ENCODE results near the gene DSCAM.

DSCAM gene

GRCh38 chr21:40056031-40056430, 790.9 kb downstream of the DSCAM start:
- TF ChIP-seq CTCF (IDR thresholded peaks at IDR 0.05; ENCODE audit: low read depth, low read length), result no peak
- no peak overlapping the region for H3K4me3 ChIP-seq (ENCODE audit: low read depth, low read length)

DNA sequence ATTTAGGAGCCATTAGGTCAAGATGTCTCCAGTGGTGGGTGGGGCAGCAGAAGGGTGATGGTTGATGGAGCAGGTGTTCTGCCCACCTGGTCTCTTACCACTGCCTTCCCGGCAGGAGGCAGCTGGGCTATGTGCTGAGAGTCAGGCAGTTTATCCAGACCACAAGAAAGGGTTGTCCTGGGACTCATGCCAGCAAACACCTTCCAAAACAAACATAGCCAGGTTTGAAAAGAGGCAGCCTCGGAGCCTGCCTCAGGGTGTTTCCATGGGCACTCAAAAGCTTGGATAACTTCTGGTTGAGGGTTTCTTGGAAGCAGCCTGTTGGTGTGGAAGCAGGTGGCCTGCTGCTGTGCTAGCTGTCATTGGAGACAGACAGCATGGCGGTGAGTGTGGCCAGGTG, 792.6 kb downstream of the DSCAM start:
- no peak overlapping the region for H3K4me3 ChIP-seq (ENCODE audit: low read depth, low read length)
- TF ChIP-seq CTCF (IDR thresholded peaks at IDR 0.05; ENCODE audit: low read depth, low read length), result no peak

GRCh38 chr21:40053007-40053406, 794.0 kb downstream of the DSCAM start:
- no peak for TF ChIP-seq CTCF (IDR thresholded peaks at IDR 0.05; ENCODE audit: low read depth, low read length)
- no peak overlapping the region for H3K4me3 ChIP-seq (ENCODE audit: low read depth, low read length)

DNA sequence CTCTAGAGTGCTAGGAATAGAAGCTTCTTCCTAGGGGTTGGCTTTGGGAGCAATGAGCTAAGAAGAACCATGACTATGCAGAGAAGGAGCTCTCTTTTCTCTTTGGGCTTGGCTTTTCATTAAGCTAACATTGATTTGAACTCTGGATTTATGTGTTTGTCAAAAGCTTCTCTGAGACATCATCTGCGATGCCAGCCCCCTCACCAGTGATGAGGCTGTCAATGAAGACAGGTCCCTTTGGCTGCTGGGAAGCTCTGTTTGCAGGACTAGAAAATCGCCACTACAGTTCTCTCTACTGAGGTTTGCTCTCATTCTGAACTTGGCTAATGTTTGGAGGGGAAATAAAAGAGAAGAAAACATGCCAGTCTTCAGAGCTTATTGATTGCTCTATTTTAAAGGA, 794.7 kb downstream of the DSCAM start:
- no peak overlapping the region for H3K4me3 ChIP-seq (ENCODE audit: low read depth, low read length)

DNA sequence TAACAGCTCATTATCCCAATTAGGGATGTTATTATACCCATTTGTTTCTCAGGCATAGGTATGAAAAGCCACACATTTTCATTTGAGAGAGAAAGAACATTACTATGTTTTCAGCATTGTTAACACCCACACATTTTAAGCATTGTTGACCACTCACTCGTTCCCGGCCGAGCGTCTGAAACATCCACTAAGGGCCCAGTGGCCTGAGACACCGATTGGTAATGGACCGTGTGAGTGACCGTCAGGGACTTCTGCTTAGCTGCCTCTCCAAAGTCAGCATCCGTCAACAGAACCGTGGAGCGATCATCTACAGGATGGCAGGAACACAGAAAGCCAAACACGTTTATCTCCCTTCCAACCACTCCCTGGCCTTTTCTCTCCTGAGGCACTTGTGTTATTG, 795.2 kb downstream of the DSCAM start:
- no peak overlapping the region for H3K4me3 ChIP-seq (ENCODE audit: low read depth, low read length)
- no peak for TF ChIP-seq CTCF (IDR thresholded peaks at IDR 0.05; ENCODE audit: low read depth, low read length)

More for the DNA sequence above, 794.7 kb downstream of the DSCAM start:
- no peak for TF ChIP-seq CTCF (IDR thresholded peaks at IDR 0.05; ENCODE audit: low read depth, low read length)

DNA sequence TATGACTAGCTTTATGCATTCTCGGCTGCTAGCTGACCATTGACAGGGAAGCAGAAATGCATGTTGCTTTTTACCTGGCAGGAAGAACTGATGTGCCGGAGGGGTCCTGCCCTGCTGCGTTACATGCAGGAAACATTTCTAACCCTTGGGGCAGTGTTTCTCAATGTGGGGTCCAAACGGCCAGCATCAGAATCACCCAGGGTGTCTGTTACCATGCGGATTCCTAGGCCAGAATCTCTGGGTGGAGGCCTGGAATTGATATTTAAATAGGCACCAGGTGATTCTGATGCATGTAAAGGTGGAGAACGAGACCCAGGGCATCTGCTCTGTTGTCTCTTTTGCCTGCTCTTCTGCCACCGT, 797.0 kb downstream of the DSCAM start:
- H3K4me3 ChIP-seq (ENCODE audit: low read depth, low read length), result no peak overlapping the region
- TF ChIP-seq CTCF (IDR thresholded peaks at IDR 0.05; ENCODE audit: low read depth, low read length), result no peak

GRCh38 chr21:40049031-40049930, 797.7 kb downstream of the DSCAM start:
- no peak overlapping the region for H3K4me3 ChIP-seq (ENCODE audit: low read depth, low read length)
- TF ChIP-seq CTCF (IDR thresholded peaks at IDR 0.05; ENCODE audit: low read depth, low read length), result no peak

All from WI38 (cell line).